ENCODE results near the gene GALNT13. TPM values are rescaled to one million over a fixed set of nuclear protein-coding genes. Genes with fewer than 3 reads are reported as not detected.

The GALNT13 gene
- total RNA-seq, 1 donor: 0.36 TPM

GRCh38 chr2:153940511-153940910, 68.8 kb downstream of the GALNT13 start:
- Histone ChIP-seq H3K27me3 (ENCODE audit: insufficient read depth, low read length) (no peaks in the 10 kb centered on the region), H3K4me3 (ENCODE audit: insufficient read depth, low read length) (no peak overlapping the region), H2AFZ (ENCODE audit: low read length) (no peak overlapping the region), H4K20me1 (ENCODE audit: insufficient read depth, low read length) (no peaks in the 10 kb centered on the region), H3K4me2 (ENCODE audit: insufficient read depth, low read length) (no peak overlapping the region), H3K79me2 (ENCODE audit: insufficient read depth, low read length) (no peaks in the 10 kb centered on the region), H3K27ac (ENCODE audit: low read depth, low read length) (no peak overlapping the region), H3K9me3 (ENCODE audit: low read depth, low read length) (no peaks in the 10 kb centered on the region), H3K4me1 (ENCODE audit: insufficient read depth, low read length) (no peaks in the 10 kb centered on the region), H3K36me3 (ENCODE audit: insufficient read depth, low read length) (no peaks in the 10 kb centered on the region)
- no peak for DNase-seq (ENCODE audit: insufficient read length, low spot score, missing footprints)
- no peak for TF ChIP-seq CTCF (IDR thresholded peaks at IDR 0.05; ENCODE audit: extremely low read depth, low read depth, low read length)

GRCh38 chr2:153944800-153945199, 73.1 kb downstream of the GALNT13 start:
- TF ChIP-seq CTCF (IDR thresholded peaks at IDR 0.05; ENCODE audit: extremely low read depth, low read depth, low read length): no peak
- H3K79me2 ChIP-seq (ENCODE audit: insufficient read depth, low read length): no peaks in the 10 kb centered on the region
- no peak for DNase-seq (ENCODE audit: insufficient read length, low spot score, missing footprints)
- no peak overlapping the region for H2AFZ ChIP-seq (ENCODE audit: low read length)
- no peaks in the 10 kb centered on the region for H4K20me1 ChIP-seq (ENCODE audit: insufficient read depth, low read length)
- no peak overlapping the region for H3K4me2 ChIP-seq (ENCODE audit: insufficient read depth, low read length)
- no peaks in the 10 kb centered on the region for H3K4me1 ChIP-seq (ENCODE audit: insufficient read depth, low read length)
- H3K27me3 ChIP-seq (ENCODE audit: insufficient read depth, low read length): no peaks in the 10 kb centered on the region
- no peaks in the 10 kb centered on the region for H3K36me3 ChIP-seq (ENCODE audit: insufficient read depth, low read length)
- H3K4me3 ChIP-seq (ENCODE audit: insufficient read depth, low read length): no peak overlapping the region
- H3K9me3 ChIP-seq (ENCODE audit: low read depth, low read length): no peaks in the 10 kb centered on the region
- no peak overlapping the region for H3K27ac ChIP-seq (ENCODE audit: low read depth, low read length)

GRCh38 chr2:153946036-153946435, 74.3 kb downstream of the GALNT13 start:
- no peaks in the 10 kb centered on the region for H4K20me1 ChIP-seq (ENCODE audit: insufficient read depth, low read length)
- no peak overlapping the region for H3K4me2 ChIP-seq (ENCODE audit: insufficient read depth, low read length)
- no peaks in the 10 kb centered on the region for H3K4me1 ChIP-seq (ENCODE audit: insufficient read depth, low read length)
- DNase-seq (ENCODE audit: insufficient read length, low spot score, missing footprints): no peak
- no peak overlapping the region for H3K4me3 ChIP-seq (ENCODE audit: insufficient read depth, low read length)
- no peak overlapping the region for H2AFZ ChIP-seq (ENCODE audit: low read length)
- no peaks in the 10 kb centered on the region for H3K27me3 ChIP-seq (ENCODE audit: insufficient read depth, low read length)
- no peak for TF ChIP-seq CTCF (IDR thresholded peaks at IDR 0.05; ENCODE audit: extremely low read depth, low read depth, low read length)
- no peaks in the 10 kb centered on the region for H3K9me3 ChIP-seq (ENCODE audit: low read depth, low read length)
- no peaks in the 10 kb centered on the region for H3K79me2 ChIP-seq (ENCODE audit: insufficient read depth, low read length)
- H3K36me3 ChIP-seq (ENCODE audit: insufficient read depth, low read length): no peaks in the 10 kb centered on the region
- H3K27ac ChIP-seq (ENCODE audit: low read depth, low read length): no peak overlapping the region

GRCh38 chr2:153953761-153954160, 82.0 kb downstream of the GALNT13 start:
- no peaks in the 10 kb centered on the region for H3K27me3 ChIP-seq (ENCODE audit: insufficient read depth, low read length)
- no peaks in the 10 kb centered on the region for H3K9me3 ChIP-seq (ENCODE audit: low read depth, low read length)
- H3K4me3 ChIP-seq (ENCODE audit: insufficient read depth, low read length): no peak overlapping the region
- H3K4me2 ChIP-seq (ENCODE audit: insufficient read depth, low read length): no peak overlapping the region
- H3K4me1 ChIP-seq (ENCODE audit: insufficient read depth, low read length): no peaks in the 10 kb centered on the region
- H3K36me3 ChIP-seq (ENCODE audit: insufficient read depth, low read length): no peaks in the 10 kb centered on the region
- no peak for DNase-seq (ENCODE audit: insufficient read length, low spot score, missing footprints)
- no peaks in the 10 kb centered on the region for H4K20me1 ChIP-seq (ENCODE audit: insufficient read depth, low read length)
- no peak for TF ChIP-seq CTCF (IDR thresholded peaks at IDR 0.05; ENCODE audit: extremely low read depth, low read depth, low read length)
- no peaks in the 10 kb centered on the region for H3K79me2 ChIP-seq (ENCODE audit: insufficient read depth, low read length)
- H3K27ac ChIP-seq (ENCODE audit: low read depth, low read length): no peak overlapping the region
- no peak overlapping the region for H2AFZ ChIP-seq (ENCODE audit: low read length)
